NCI-H345 (cell line): ENCODE data around the gene CCDC187.
"Not testable (repeated sequence)": the region's sequence is repeated elsewhere in the genome, so short reads cannot be mapped to it uniquely, and the experiment has no call there.

ENCODE experiments used
- DNase-seq: peaks from one replicate; lab custom pipeline; 2025; lab: John Stamatoyannopoulos, UW

CCDC187 gene

DNA sequence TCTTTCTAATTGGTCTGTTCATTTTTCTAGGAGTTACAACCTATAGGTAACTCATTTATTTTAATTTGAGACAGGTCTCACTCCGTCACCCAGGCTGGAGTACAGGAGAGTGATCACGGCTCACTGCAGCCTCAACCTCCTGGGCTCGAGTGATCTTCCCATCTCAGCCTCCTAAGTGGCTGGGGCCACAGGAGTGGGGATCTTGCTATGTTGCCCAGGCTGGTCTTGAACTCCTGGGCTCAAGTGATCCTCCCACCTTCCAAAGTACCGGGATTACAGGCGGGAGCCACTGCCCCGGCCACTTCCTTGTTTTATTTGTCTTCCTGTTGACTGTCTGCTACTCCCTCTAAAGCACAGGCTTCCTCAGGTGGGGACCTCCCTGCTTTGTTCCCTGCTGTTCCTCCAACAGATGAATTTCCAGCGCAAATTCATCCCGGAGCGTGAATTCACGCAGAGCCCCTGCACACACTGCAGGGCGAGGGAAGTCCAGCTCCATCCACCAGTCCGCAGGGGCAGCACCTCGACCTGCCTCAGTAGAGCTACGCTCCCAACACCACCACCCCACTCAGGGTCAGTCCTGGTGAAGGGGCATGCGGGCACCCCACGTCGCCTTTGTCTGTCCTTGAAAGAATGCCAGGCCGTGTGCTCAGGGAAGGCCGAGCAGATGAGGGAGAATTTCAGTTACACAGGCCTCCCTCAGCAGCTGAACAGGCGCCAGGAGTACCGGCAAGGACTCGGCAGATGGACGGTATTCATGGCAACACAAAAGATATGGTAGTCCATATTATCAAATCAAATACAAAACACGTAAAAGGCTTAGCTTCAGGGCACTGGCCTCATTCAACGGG is 64.5 kb downstream of the CCDC187 start:
- DNase-seq, result peak; percentile 86

- no peak for DNase-seq
Observed at GRCh38 chr9:136238342-136238732, 65.6 kb downstream of the CCDC187 start.

DNA sequence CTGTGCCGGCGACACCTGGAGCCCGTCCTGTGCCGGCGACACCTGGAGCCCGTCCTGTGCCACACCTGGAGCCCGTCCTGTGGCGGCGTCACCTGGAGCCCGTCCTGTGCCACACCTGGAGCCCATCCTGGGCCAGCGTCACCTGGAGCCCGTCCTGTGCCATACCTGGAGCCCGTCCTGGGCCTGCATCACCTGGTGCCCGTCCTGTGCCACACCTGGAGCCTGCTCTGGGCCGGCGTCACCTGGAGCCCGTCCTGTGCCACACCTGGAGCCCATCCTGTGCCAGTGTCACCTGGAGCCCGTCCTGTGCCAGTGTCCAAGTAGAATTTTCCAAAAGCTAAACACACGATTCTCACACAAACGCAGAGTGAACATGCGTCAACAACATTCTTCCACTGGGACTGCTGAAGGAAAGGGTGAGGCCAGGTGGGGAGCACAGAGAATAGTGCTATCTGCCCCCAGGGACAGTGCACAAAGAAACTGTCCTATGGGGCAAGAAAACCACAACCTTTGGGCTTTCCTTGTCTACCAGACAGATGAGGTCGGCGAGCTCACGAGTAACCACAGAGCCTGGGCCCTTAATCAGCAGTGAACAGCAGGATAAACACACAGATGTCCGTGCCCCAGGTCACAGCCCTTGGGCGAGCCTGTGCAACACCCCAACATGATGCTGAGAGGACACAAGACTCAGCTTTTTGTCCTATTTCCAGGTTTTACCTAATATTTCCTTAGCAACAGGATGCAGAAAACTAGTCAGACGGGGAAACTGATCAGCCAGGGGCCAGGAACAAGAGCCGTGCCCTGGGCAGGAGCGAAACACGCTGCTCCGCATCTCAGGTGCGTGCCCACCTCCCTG is 66.2 kb downstream of the CCDC187 start:
- no peak for DNase-seq

GRCh38 chr9:136236471-136237410 is 67.2 kb downstream of the CCDC187 start:
- DNase-seq, result not testable (repeated sequence)

DNA sequence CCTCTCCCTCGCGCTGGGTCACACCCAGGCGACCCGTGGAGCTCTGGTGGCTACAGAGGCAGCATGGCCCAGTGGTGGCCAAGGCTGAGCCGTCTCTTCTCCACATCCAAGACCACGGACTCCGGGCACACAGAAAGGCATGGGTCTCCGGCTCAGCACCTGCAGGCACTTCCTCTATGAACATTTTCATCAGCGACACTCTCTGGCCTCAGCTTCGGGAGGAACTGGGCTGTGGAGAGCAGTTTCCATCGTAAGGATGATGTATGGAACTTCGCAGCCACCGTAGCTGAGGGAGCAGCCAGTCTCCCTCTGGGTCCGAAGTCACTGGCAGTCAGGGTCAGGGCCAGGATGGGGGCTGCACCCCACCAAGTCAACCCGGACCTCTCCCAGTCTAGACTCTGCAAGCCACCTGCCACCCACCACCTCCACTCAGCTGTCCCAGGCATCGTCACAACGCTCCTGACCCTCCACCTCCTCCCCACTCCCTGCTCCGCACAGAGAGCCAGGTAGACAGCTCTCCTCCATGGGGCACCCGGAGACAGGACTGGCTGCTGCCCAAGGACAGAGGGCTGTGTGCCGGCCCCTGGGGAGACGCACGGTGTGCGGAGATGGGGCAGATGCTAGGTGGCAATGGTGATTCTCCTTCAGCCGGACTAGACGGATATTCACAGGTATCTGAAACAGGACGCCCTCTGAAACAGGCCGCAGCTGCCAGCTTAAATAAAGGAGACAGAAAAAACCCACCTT is 68.0 kb downstream of the CCDC187 start:
- DNase-seq, result no peak

- no peak for DNase-seq
Observed at GRCh38 chr9:136235171-136235570, 68.7 kb downstream of the CCDC187 start.

- DNase-seq, result no peak
Observed at GRCh38 chr9:136234597-136234996, 69.3 kb downstream of the CCDC187 start.

DNA sequence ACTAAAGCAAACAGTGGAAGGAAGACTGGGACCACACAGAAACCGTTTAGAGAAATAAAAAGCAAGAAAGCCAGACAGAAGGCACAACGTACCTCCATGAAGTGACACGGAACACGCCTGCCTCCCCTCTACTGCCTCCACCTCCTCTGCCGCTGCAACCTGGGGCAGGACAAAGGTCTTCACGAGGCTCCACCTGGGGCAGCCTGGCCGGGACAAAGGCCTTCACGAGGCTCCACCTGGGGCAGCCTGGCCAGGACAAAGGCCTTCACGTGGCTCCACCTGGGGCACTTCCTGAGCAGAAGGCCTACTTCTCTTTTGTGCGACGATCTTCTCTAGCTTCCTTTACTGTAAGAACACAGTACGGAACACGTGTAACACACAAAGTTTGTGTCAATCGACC is 70.0 kb downstream of the CCDC187 start:
- DNase-seq, result no peak

DNA sequence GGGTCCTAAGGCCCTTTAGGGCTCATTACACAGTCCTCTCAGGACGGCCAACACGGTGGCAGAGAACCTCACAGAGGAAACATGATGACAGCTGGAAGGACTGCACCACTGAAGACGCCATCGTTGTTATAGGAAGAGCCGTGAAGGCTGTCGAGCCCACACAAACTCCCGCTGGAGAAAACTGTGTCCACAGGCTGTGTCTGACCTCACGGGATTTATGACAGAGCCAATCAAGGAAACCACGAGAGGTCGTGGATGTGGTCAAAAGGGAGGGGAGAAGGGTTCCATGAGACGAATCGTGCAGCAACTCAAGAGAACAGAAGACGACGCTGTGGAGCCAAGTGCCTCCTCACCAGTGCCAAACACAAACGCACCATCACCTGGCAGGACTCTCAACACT is 70.5 kb downstream of the CCDC187 start:
- DNase-seq, result no peak

- no peak for DNase-seq
Observed at GRCh38 chr9:136232969-136233368, 70.9 kb downstream of the CCDC187 start.

DNA sequence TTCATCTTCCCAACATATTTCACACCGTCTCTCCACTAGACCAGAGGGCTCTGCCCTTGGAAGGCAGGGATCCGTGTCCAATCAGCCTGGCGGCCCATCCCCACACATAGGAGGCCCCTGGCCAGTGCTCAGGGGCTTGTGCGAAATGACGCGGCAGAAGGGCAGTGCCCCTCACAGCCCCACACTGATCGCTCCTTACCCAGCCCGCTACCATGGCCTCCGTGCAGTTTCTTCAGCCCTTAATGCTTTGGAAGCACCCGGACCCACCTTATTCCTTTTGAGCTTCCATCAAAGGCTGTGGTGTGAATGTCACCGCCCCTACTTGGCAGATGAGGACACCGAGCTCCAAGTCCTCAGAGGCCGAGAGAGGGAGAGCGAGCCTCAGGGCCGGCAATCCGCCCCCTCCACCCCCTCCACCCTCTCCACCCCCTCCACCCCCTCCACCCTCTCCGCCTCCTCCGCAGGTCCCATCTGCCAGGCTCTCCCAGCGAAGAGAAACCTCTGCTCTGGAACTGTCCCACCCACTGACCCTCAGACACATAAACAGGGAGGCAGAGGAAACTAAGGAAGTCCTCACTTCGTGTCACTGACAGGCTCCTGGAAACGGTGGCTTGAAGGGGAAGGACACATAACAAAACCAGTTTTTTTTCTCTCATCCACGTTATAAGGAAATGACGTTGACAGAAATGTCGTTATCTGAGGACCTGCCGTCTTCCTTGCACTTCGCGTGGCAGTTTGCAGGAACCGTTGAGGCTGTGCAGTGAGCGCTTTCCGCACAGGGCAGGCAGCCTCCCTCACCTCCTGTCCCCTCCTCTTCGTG is 72.2 kb downstream of the CCDC187 start:
- DNase-seq, result no peak

- no peak for DNase-seq
Observed at GRCh38 chr9:136230773-136231172, 73.1 kb downstream of the CCDC187 start.

DNA sequence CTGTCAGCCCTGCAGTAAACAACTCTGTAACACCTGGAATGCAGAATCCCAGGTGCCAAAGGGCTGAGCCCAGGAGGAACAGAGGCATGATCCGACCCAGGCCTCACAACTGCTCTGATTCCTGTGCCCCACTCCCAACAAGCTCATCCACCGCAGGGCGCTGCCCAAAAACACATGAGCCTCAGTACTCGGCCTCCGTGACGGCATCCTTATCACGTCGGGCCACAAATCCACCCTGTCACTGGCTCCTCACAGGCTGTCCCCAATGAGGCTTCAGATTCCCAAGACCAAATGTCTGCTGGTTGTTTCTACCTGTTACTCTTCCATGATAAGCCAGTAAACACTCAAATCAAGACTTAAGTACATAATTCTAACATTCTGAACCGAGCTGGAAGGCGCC is 73.5 kb downstream of the CCDC187 start:
- DNase-seq, result no peak

DNA sequence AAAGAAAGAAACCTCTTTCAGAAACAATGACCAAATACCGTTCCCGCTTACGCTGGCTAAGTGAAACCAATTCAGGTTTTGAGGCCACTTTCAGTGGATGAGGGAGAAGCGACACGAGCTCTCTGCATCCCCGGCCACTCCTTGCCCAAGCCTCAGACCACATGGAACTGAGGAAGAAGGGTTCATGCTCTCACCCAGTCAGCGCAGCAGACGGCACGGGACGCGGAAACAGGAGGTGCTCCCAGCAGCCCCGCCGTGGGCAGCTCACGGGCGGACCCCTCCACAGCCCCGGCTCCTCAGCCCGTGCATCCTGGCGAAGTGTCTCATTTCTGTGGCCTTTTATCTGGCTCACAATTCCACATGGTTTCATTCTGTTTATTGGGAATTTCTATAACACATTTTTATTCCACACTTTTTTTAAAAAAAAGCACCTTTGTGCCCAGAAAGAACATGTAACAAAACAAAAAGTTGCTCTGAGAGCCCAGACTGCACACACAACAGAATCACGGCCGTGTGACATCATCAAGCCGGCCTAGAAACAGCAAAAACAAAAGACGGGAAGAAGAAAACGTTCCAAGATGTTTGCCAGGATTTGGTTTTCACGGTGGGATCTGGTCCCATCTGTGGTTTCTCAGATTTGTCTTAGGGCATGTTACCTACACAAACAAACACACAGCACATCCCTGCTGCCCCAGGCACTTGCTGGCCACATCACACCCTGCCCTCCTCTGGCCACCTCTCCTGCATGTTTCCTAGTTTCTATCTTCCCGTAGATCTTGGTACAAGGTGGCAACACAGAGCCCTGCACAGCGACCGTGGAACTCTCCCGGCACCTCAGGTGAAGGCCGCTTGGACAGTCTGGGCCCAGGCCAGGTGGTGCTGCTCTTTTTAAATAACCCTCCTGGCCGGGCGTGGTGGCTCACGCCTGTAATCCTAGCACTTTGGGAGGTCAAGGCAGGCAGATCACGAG is 74.5 kb downstream of the CCDC187 start:
- DNase-seq, result no peak

DNA sequence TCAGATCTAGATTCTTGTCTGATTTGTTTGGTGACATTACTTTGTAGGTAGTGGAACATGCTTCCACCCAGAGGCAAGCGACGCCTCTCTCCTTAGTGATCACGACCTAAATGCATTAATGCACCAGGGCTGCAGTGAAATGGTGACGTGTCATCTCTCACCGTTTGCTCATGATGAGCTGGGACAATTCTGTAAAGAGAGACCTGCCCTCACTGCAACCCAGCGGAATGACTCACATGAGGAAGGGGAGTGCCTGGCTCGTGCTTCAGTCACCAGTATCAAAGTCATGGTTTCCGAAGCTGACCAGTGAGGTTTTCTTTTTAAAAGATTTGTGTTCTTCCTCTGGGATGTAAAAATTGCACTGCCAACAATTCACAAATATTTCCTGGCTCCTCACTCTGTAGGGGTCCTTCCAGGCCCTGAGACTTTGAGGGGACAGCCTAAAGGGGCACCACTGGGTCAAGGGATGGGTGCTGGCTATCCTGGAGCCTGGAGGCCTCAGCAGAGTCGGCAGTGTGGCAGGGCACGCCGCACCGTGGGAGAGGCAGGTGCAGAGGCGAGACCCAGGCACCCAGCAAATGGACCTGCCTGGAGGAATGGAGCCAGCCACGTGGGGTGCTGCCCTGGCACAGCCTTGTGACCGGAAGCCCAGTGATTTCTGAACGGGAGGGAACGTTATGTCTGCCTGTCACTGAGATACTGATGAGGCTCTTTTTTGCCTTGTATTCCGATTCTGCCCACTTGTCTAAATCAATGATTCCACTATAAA is 75.6 kb downstream of the CCDC187 start:
- DNase-seq, result no peak

GRCh38 chr9:136226680-136227407 is 77.0 kb downstream of the CCDC187 start:
- DNase-seq, result no peak

GRCh38 chr9:136225748-136226679 is 77.9 kb downstream of the CCDC187 start:
- DNase-seq, result peak; percentile 57
